Bronchial epithelial cell (primary cell): ENCODE results near the gene SLC12A7. TPM values are rescaled to one million over a fixed set of nuclear protein-coding genes. Genes with fewer than 3 reads are reported as not detected.

Source experiments
- DNase-seq: peaks from one replicate; pipeline ENCODE4 v3.0.0-alpha.2; 2010; ENCODE audit warnings: low read depth
- FAIRE-seq: peaks from 2 replicates; lab custom pipeline; 2011; peaks lifted over from hg19 to GRCh38; lab: Jason Lieb, UNC
- H3K27me3 ChIP-seq: 2 replicates; pipeline ENCODE4 v1.5.1; 2011; ENCODE audit warnings: low read length; ENCODE audit not compliant: control insufficient read depth, insufficient read depth
- H3K36me3 ChIP-seq: 2 replicates; pipeline ENCODE4 v1.5.1; 2011; ENCODE audit warnings: low read length; ENCODE audit not compliant: control insufficient read depth, insufficient read depth
- H3K4me3 ChIP-seq: 2 replicates; pipeline ENCODE4 v1.5.1; 2011; ENCODE audit warnings: mild to moderate bottlenecking, low read depth, low read length, control low read depth
- total RNA-seq: library from RNA; depleted of rRNA; stranded (reverse); fragments of >200 nt; gene quantifications from 2 replicates; pipeline ENCODE4 v1.2.1, GENCODE V29; 2014
- TF ChIP-seq, protein P1 (sequence below): IDR thresholded peaks from 2 replicates; pipeline ENCODE4 v1.5.1; 2011; ENCODE audit warnings: mild to moderate bottlenecking, moderate library complexity, low read length, control low read depth, inconsistent platforms; ENCODE audit not compliant: insufficient read depth, severe bottlenecking

The SLC12A7 gene
- total RNA-seq, 1 donor from 2014 or later = 10.3 TPM

DNA sequence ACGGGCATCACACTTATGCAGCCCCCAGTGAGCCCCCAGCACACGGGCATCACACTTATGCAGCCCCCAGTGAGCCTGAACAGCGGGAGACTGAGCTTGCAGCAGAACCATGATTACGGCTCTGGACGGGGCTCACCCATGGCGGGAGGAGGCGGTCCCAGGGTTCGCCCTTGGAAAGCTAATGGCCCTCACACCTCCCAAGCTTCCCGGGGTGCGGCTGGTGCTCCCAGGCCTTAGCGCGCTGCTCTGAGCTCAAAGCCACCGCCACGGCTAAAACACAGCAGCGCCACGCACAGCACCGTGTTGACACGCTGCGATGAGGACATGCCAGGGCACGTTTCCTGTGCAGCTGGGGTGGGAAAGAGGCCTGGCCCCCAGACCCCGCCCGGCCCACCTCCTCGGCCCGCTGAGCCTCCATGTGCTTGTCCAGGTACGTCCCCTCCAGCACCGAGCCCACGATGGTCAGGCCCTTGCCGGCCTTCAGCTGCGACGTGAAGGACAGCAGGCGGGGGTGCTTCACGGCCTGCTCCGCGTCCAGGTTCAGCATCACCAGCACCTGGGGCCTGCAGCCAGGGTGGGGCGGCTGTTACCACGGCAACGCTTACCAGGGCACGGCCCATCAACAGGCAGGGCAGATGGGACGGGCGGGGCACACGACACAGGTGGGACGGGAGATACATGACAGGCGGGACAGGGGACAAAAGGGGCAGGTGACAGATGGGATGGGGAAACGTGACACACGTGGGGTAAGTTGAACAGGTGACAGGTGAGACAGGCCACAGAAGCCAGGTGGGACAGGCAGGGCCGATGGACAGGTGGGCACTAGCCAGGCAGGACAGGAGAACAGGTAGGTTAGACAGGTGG is 38.4 kb downstream of the SLC12A7 start:
- Histone ChIP-seq H3K36me3 (no peaks in the 10 kb centered on the region), H3K4me3 (no peak overlapping the region), H3K27me3 (no peaks in the 10 kb centered on the region)
- FAIRE-seq (no peak), DNase-seq (no peak)
- TF ChIP-seq, protein P1, sequence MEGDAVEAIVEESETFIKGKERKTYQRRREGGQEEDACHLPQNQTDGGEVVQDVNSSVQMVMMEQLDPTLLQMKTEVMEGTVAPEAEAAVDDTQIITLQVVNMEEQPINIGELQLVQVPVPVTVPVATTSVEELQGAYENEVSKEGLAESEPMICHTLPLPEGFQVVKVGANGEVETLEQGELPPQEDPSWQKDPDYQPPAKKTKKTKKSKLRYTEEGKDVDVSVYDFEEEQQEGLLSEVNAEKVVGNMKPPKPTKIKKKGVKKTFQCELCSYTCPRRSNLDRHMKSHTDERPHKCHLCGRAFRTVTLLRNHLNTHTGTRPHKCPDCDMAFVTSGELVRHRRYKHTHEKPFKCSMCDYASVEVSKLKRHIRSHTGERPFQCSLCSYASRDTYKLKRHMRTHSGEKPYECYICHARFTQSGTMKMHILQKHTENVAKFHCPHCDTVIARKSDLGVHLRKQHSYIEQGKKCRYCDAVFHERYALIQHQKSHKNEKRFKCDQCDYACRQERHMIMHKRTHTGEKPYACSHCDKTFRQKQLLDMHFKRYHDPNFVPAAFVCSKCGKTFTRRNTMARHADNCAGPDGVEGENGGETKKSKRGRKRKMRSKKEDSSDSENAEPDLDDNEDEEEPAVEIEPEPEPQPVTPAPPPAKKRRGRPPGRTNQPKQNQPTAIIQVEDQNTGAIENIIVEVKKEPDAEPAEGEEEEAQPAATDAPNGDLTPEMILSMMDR = no peak

DNA sequence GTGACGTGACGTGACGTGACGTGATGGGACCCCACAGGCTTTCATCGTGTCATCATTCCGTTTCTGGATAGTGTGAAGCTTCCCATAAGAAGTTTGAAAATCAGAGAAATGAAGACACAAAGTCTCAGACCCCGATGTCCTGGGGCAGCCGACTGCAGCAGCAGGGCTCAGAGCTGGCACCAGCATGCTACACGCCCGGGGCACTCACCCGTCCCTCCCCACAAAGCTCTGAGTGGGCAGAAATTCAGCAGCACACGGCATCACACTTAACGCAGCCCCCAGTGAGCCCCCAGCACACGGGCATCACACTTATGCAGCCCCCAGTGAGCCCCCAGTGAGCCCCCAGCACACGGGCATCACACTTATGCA is 42.2 kb downstream of the SLC12A7 start:
- FAIRE-seq (no peak), DNase-seq (no peak)
- Histone ChIP-seq H3K36me3 (no peaks in the 10 kb centered on the region), H3K4me3 (no peak overlapping the region), H3K27me3 (no peaks in the 10 kb centered on the region)
- TF ChIP-seq, protein P1 = no peak

DNA sequence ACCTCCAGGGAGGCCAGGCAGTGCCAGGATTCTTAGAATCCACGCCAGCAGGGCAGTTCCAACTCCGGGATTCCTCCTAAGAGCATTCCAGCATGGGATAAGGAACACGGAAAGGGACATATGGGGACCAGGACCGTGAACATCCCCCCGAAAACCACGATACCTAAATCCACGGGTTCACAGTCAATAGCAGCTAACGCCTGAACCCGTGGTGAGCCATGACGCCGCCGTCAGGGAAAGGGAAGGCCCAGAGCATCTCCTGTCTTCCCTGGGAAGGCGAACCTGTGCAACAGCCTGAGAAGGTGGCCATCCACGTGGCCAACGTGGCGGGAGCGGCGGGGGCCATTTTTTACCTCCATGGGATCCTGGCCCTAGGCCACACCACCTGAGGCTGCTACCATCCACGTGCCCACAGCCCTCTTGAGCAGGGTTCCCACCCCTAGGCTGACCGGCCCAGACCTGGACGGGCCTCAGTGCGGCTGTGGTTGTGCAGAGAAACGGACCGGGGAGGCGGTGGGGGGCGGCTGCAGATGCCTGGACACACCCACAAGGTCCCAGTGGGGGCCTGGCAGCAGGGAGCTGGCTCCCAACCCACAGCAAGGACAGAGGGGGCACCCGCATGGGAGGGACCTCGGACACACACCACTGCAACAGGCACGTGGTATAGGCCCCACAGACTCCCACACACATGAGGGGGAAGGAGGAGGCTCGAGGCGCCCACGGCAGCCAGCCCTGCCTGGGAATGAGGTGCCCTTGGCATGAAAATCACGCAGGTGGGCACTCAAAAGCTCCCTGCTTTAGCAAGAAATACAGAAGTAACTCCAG is 42.8 kb downstream of the SLC12A7 start:
- DNase-seq = no peak
- no peaks in the 10 kb centered on the region for H3K27me3 ChIP-seq
- no peak for FAIRE-seq

DNA sequence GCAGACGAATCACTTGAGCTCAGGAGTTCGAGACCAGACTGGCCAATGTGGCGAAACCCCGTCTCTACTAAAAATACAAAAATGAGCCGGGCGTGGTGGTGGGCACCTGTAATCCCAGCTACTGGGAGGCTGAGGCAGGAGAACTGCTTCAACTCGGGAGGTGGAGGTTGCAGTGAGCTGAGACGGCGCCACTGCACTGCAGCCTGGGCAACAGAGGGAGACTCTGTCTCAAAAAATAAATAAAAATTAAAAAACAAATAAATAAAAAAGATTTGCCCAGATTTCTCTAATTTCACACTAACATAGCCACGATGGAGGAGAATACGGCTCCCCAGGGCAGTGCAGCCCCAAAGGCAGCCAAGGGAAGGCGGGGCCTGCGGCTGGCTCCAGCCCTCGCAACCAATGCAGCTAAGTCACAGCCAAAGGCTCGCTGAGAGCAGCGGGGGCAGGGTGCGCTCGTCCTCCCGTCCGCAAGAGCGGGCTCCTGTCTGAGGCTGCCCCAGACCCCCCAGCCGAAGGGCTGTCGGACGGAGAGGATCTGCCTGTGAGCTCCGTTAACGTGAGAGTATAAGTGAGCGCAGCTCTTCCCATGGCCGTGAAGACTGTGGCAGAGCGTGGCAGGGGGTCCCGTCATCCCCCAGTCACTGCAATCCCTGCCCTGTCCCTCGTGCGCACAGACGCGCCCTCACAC is 43.5 kb downstream of the SLC12A7 start:
- Histone ChIP-seq H3K27me3 (no peaks in the 10 kb centered on the region), H3K36me3 (no peaks in the 10 kb centered on the region), H3K4me3 (no peak overlapping the region)
- TF ChIP-seq, protein P1 = no peak
- FAIRE-seq (no peak), DNase-seq (no peak)

More for the DNA sequence above, 42.8 kb downstream of the SLC12A7 start:
- Histone ChIP-seq H3K36me3 (no peaks in the 10 kb centered on the region), H3K4me3 (no peak overlapping the region)
- TF ChIP-seq, protein P1 = no peak

DNA sequence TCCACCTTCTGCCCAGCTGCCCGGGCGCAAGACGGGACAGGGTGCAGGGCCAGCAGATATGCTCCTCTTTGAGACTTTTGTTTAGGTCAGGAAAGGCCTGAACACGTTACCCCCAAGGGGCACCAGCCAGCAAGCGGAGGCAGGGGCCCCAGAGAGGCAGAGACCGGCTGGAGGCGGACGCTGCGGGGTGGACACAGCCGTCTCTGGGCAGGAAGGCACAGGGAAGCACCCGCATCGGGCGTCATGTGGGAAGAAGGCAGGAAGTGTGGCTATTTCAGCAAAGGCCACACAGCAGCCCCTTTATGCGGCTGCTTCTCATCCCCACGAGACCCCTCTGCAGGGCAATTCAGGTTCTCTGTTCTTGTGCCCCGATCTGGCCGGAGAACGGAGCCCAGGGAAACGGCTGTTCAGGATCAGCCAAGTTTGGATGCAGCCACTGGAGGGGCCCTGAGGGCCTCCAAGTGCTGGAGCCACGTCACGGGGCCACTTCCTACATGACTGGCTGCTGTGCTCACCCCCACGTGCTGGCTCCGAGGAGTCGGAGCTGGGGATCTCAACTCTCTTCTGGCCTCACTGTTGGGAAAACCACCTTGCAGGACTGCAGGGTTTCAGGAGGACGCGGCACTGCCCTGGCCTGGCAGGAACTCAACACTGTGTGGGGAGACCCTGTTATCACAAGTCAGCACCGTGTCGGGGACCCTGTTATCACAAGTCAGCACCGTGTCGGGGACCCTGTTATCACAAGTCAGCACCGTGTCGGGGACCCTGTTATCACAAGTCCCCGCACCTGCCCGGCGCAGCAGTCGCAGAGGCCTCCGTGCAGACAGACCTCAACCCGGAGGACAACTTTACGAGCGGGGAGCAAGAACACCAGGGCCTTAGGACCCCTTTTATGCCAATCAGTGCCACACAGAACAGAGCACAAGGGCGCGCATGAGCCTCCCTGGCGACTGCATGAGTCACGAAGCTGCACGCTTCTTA is 44.4 kb downstream of the SLC12A7 start:
- FAIRE-seq = no peak
- DNase-seq = no peak
- Histone ChIP-seq H3K27me3 (no peaks in the 10 kb centered on the region), H3K4me3 (no peak overlapping the region), H3K36me3 (no peaks in the 10 kb centered on the region)
- TF ChIP-seq, protein P1 = no peak
